ENCODE data around the gene SRSF1. TPM values are rescaled to one million over a fixed set of nuclear protein-coding genes. Genes with fewer than 3 reads are reported as not detected.

The SRSF1 gene
- total RNA-seq, 4 donors from 2014 or later, result 134 to 223 (median 200) TPM

GRCh38 chr17:57953705-57954396 is 53.2 kb downstream of the SRSF1 start:
- DNase-seq, result no peak
- Histone ChIP-seq H3K9me3 (no peaks in the 10 kb centered on the region), H3K27me3 (no peaks in the 10 kb centered on the region), H3K4me1 (peaks cover 50 to 73% (median 52%) of the 10 kb centered on the region in 3 donors), H3K27ac (peak overlapping the region; percentile 93 to 98 (median 95)), H3K36me3 (no peaks in the 10 kb centered on the region), H3K4me3 (peak overlapping the region; percentile 67 to 92 (median 88))
- no peak for TF ChIP-seq CTCF (IDR thresholded peaks at IDR 0.05)
- TF ChIP-seq POLR2A (IDR thresholded peaks at IDR 0.05), result no peak
- WGBS, 2 donors, result 54 to 66% methylated on average over 9 to 12 of the region's 13 CpGs
- intact Hi-C loops (cut with DNase I), result loop anchor here (10.0 kb wide), 1 partner anchor 89 kb away; no protein-coding TSS in a partner anchor

Small RNAs within 50 kb of the gene (small RNA-seq; reads per million reads assigned to genes)
- 0 reads per million in 4 donors for gene AC015813.4

Other genes starting within 250 kb of the SRSF1 start
- 10 to 100 TPM in 3 of 4 donors, 1 to 10 TPM in 1; 9.9 to 25.2 (median 20.8) TPM for gene MRPS23, start 157.2 kb downstream of the SRSF1 start, total RNA-seq
- gene CUEDC1, start 51.8 kb downstream of the SRSF1 start, total RNA-seq, result 10 to 100 TPM in 3 of 4 donors, 1 to 10 TPM in 1; 7.4 to 27.3 (median 18.4) TPM
- 10 to 100 TPM; 20.3 to 61.4 (median 27.4) TPM for gene VEZF1, start 19.0 kb downstream of the SRSF1 start, total RNA-seq
- 10 to 100 TPM; 13.0 to 18.5 (median 14.4) TPM for gene DYNLL2, start 76.2 kb upstream of the SRSF1 start, total RNA-seq
- not detected for gene OR4D1, start 141.1 kb upstream of the SRSF1 start, total RNA-seq
- gene OR4D2, start 159.7 kb upstream of the SRSF1 start, total RNA-seq, result not detected
- gene EPX, start 185.5 kb upstream of the SRSF1 start, total RNA-seq, result not detected
- gene MKS1, start 212.0 kb upstream of the SRSF1 start, total RNA-seq, result 10 to 100 TPM in 2 of 4 donors, 1 to 10 TPM in 2; 5.3 to 10.8 (median 9.3) TPM
- 1 to 10 TPM in 1 of 4 donors, under 1 TPM in 1, not detected in 2; 0.27 to 2.5 TPM for gene LPO, start 231.3 kb upstream of the SRSF1 start, total RNA-seq